ENCODE data around the gene GNA14.

DNA sequence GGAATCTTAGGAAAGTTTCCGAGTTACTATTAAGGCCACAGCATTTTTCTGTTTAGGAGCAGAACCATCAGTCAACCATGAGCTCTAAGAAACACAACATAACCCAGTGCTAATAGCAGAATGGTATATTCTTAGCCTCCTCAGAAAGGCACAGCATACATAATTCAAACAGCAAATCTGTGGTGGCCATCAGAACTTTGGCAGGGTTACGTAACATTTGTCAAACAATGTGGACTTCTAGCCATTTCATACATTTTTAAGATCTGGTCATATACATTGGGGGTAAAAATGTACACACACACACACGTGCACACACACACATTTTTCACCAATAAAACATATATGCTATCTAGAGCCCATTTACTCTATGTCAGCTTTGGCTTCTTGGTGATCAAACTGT, 225.2 kb downstream of the GNA14 start:
- no peak for TF ChIP-seq POLR2AphosphoS5 (IDR thresholded peaks at IDR 0.05)
- TF ChIP-seq POLR2A (IDR thresholded peaks at IDR 0.05): no peak
- TF ChIP-seq, protein P1, sequence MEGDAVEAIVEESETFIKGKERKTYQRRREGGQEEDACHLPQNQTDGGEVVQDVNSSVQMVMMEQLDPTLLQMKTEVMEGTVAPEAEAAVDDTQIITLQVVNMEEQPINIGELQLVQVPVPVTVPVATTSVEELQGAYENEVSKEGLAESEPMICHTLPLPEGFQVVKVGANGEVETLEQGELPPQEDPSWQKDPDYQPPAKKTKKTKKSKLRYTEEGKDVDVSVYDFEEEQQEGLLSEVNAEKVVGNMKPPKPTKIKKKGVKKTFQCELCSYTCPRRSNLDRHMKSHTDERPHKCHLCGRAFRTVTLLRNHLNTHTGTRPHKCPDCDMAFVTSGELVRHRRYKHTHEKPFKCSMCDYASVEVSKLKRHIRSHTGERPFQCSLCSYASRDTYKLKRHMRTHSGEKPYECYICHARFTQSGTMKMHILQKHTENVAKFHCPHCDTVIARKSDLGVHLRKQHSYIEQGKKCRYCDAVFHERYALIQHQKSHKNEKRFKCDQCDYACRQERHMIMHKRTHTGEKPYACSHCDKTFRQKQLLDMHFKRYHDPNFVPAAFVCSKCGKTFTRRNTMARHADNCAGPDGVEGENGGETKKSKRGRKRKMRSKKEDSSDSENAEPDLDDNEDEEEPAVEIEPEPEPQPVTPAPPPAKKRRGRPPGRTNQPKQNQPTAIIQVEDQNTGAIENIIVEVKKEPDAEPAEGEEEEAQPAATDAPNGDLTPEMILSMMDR (IDR thresholded peaks at IDR 0.05): no peak

All from breast epithelium (tissue), 3 donors.